WTC11 (cell line): Measurements from ENCODE around the gene KRT14.
"Not testable (repeated sequence)": the region's sequence is repeated elsewhere in the genome, so short reads cannot be mapped to it uniquely, and the experiment has no call there.

Experiments used
- MAX ChIP-seq: sonication (generic); formaldehyde crosslinking; IDR thresholded peaks from 2 replicates; pipeline ENCODE4 v1.8.0; 2022; ENCODE audit warnings: mild to moderate bottlenecking, missing genetic modification reagents
- NR3C1 ChIP-seq: sonication (generic); formaldehyde crosslinking; conservative IDR thresholded peaks from 2 replicates; pipeline ENCODE4 v1.8.1; 2023; ENCODE audit warnings: low read depth, mild to moderate bottlenecking, missing genetic modification reagents
- STAT6 ChIP-seq: sonication (generic); formaldehyde crosslinking; conservative IDR thresholded peaks from 2 replicates; pipeline ENCODE4 v1.8.1; 2023; ENCODE audit warnings: mild to moderate bottlenecking, low read depth, missing genetic modification reagents, moderate library complexity
- ZNF138 ChIP-seq: sonication (generic); formaldehyde crosslinking; conservative IDR thresholded peaks from 2 replicates; pipeline ENCODE4 v1.8.1; 2022; ENCODE audit warnings: mild to moderate bottlenecking, moderate library complexity, missing genetic modification reagents
- ZNF396 ChIP-seq: fragments of 250-450 bp; sonication (Bioruptor Pico); IDR thresholded peaks from 2 replicates; pipeline ENCODE4 v1.8.0; 2021; ENCODE audit warnings: mild to moderate bottlenecking, moderate library complexity, borderline replicate concordance
- TF ChIP-seq, protein P1 (sequence below): sonication (generic); formaldehyde crosslinking; IDR thresholded peaks from 2 replicates; pipeline ENCODE4 v1.8.1; 2022; ENCODE audit warnings: mild to moderate bottlenecking, missing genetic modification reagents, moderate library complexity, borderline replicate concordance
- TF ChIP-seq, protein P2 (sequence below): fragments of 200-600 bp; IDR thresholded peaks from 2 replicates; pipeline ENCODE4 v1.8.0; 2022; ENCODE audit warnings: antibody characterized with exemption

DNA sequence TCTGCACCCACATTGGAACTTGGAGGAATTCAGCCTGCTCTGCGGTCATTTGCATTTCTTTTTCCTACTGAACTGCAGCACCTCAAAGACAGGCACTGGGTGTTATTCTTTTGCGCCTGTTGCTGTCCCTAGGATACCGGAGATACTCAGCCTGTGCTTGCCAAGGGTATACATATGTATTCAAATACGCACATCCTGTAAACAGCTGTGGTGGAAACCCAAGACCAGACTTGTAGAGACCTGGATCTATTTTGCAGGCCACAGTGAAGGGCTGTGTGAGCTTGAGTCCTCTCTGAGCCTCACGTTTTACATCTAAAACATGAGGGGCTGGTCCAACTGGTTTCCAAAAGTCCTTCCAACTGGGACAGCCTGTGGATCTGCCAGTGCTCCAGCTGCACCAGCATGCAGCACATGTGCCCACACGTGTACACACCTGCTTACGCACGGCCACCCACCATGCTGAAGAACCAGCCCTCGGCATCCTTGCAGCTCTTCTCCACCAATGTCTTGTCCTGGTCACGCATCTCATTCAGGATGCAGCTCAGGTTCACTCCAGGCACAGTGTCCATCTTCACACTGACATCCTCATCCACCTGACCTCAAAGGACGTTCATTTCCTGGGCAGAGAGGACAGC lies 42.0 kb upstream of the KRT14 start:
- TF ChIP-seq ZNF396; STAT6; NR3C1 (CRISPR knock-in tag); MAX; ZNF138 (CRISPR knock-in tag): not testable (repeated sequence)
- TF ChIP-seq, protein P1, sequence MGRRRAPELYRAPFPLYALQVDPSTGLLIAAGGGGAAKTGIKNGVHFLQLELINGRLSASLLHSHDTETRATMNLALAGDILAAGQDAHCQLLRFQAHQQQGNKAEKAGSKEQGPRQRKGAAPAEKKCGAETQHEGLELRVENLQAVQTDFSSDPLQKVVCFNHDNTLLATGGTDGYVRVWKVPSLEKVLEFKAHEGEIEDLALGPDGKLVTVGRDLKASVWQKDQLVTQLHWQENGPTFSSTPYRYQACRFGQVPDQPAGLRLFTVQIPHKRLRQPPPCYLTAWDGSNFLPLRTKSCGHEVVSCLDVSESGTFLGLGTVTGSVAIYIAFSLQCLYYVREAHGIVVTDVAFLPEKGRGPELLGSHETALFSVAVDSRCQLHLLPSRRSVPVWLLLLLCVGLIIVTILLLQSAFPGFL, result not testable (repeated sequence)
- TF ChIP-seq, protein P2, sequence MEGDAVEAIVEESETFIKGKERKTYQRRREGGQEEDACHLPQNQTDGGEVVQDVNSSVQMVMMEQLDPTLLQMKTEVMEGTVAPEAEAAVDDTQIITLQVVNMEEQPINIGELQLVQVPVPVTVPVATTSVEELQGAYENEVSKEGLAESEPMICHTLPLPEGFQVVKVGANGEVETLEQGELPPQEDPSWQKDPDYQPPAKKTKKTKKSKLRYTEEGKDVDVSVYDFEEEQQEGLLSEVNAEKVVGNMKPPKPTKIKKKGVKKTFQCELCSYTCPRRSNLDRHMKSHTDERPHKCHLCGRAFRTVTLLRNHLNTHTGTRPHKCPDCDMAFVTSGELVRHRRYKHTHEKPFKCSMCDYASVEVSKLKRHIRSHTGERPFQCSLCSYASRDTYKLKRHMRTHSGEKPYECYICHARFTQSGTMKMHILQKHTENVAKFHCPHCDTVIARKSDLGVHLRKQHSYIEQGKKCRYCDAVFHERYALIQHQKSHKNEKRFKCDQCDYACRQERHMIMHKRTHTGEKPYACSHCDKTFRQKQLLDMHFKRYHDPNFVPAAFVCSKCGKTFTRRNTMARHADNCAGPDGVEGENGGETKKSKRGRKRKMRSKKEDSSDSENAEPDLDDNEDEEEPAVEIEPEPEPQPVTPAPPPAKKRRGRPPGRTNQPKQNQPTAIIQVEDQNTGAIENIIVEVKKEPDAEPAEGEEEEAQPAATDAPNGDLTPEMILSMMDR, result not testable (repeated sequence)
